MM.1S (cell line): ENCODE data around the gene PIAS4.
A peak's percentile ranks its signal among the peaks of the same experiment; 100 is the strongest.

Source experiments
- DNase-seq: peaks from one replicate; pipeline ENCODE4 v3.0.0-alpha.2; 2015
- H2AFZ ChIP-seq: fragments of 300-600 bp; sonication (generic); 2 replicates; pipeline ENCODE4 v1.6.0; 2016; ENCODE audit warnings: antibody characterized with exemption, low read length
- H3F3A ChIP-seq: fragments of 300-600 bp; sonication (generic); 2 replicates; pipeline ENCODE4 v1.6.1; 2016; ENCODE audit warnings: mild to moderate bottlenecking, antibody characterized with exemption, low read length, moderate library complexity, mixed read lengths; ENCODE audit not compliant: insufficient read depth
- H3K27ac ChIP-seq: fragments of 300-600 bp; sonication (generic); 2 replicates; pipeline ENCODE4 v1.5.1; 2016; ENCODE audit warnings: mild to moderate bottlenecking, low read length
- H3K27me3 ChIP-seq: fragments of 300-600 bp; sonication (generic); replicated peaks from 2 replicates; pipeline ENCODE4 v1.6.0; 2016; ENCODE audit warnings: low read length; ENCODE audit not compliant: insufficient read depth
- H3K36me3 ChIP-seq: fragments of 300-600 bp; sonication (generic); replicated peaks from 2 replicates; pipeline ENCODE4 v1.6.1; 2016; ENCODE audit warnings: mild to moderate bottlenecking, low read length, mixed read lengths; ENCODE audit not compliant: insufficient read depth
- H3K4me1 ChIP-seq: fragments of 300-600 bp; sonication (generic); 2 replicates; pipeline ENCODE4 v1.6.1; 2016; ENCODE audit warnings: low read length, mixed read lengths
- H3K4me2 ChIP-seq: fragments of 300-600 bp; sonication (generic); 2 replicates; pipeline ENCODE4 v1.6.0; 2016; ENCODE audit warnings: low read depth, low read length
- H3K4me3 ChIP-seq: fragments of 300-600 bp; sonication (generic); 2 replicates; pipeline ENCODE4 v1.5.1; 2016; ENCODE audit warnings: low read length, mixed read lengths
- H3K79me2 ChIP-seq: fragments of 300-600 bp; sonication (generic); 2 replicates; pipeline ENCODE4 v1.6.1; 2016; ENCODE audit warnings: mixed run types, low read length, mixed read lengths
- H3K9ac ChIP-seq: fragments of 300-600 bp; sonication (generic); 2 replicates; pipeline ENCODE4 v1.6.1; 2016; ENCODE audit warnings: low read length, mixed read lengths
- H3K9me2 ChIP-seq: fragments of 300-600 bp; sonication (generic); replicated peaks from 2 replicates; pipeline ENCODE4 v1.6.1; 2016; ENCODE audit warnings: mild to moderate bottlenecking, low read length, mixed read lengths; ENCODE audit not compliant: insufficient read depth
- H3K9me3 ChIP-seq: fragments of 300-600 bp; sonication (generic); replicated peaks from 2 replicates; pipeline ENCODE4 v1.6.1; 2016; ENCODE audit warnings: mild to moderate bottlenecking, low read length, mixed read lengths; ENCODE audit not compliant: insufficient read depth
- H4K20me1 ChIP-seq: fragments of 300-600 bp; sonication (generic); 2 replicates; pipeline ENCODE4 v1.6.1; 2016; ENCODE audit warnings: mild to moderate bottlenecking, low read length, moderate library complexity, mixed read lengths; ENCODE audit not compliant: insufficient read depth
- CTCF ChIP-seq: fragments of 300-600 bp; sonication (generic); IDR thresholded peaks from 2 replicates; pipeline ENCODE4 v1.5.1; 2016; ENCODE audit warnings: antibody characterized with exemption, low read length, mixed read lengths
- EZH2 ChIP-seq: fragments of 300-600 bp; sonication (generic); optimal IDR thresholded peaks from 2 replicates; pipeline ENCODE3; 2017; ENCODE audit warnings: low read depth, mild to moderate bottlenecking, antibody characterized with exemption, low read length, mixed read lengths
- EZH2phosphoT487 ChIP-seq: fragments of 300-600 bp; sonication (generic); IDR thresholded peaks from 2 replicates; pipeline ENCODE4 v1.6.1; 2018; ENCODE audit warnings: antibody characterized with exemption, low read length

Gene PIAS4

GRCh38 chr19:4064496-4065260 lies 57.1 kb downstream of the PIAS4 start:
- Histone ChIP-seq H2AFZ (no peak overlapping the region), H3K27me3 (peaks cover 22% of the 10 kb centered on the region), H3K9me3 (no peaks in the 10 kb centered on the region), H3K4me2 (peak overlapping the region; percentile 97), H3K4me1 (peaks cover 10% of the 10 kb centered on the region), H3K36me3 (no peaks in the 10 kb centered on the region), H3K79me2 (peaks cover 55% of the 10 kb centered on the region), H3K27ac (peak overlapping the region; percentile 12; the same call in 1 of the 2 replicates), H4K20me1 (peaks cover 37% of the 10 kb centered on the region), H3K9ac (peak overlapping the region; percentile 84), H3F3A (peaks cover 7% of the 10 kb centered on the region), H3K4me3 (peak overlapping the region; percentile 86), H3K9me2 (no peaks in the 10 kb centered on the region)
- DNase-seq = no peak
- TF ChIP-seq CTCF = no peak
- TF ChIP-seq EZH2 = no peak
- TF ChIP-seq EZH2phosphoT487 = no peak

- H3K9me2 ChIP-seq = no peaks in the 10 kb centered on the region
- H3K4me2 ChIP-seq = no peak overlapping the region
- peaks cover 7% of the 10 kb centered on the region for H3F3A ChIP-seq
- no peak for TF ChIP-seq EZH2
- TF ChIP-seq CTCF = no peak
- TF ChIP-seq EZH2phosphoT487 = no peak
- H4K20me1 ChIP-seq = peaks cover 32% of the 10 kb centered on the region
- peaks cover 45% of the 10 kb centered on the region for H3K79me2 ChIP-seq
- H3K27me3 ChIP-seq = peaks cover 22% of the 10 kb centered on the region
- H3K9me3 ChIP-seq = no peaks in the 10 kb centered on the region
- no peak overlapping the region for H2AFZ ChIP-seq
- no peak overlapping the region for H3K27ac ChIP-seq
- peak; percentile 99 for DNase-seq
- H3K4me1 ChIP-seq = peaks cover 10% of the 10 kb centered on the region
- peak overlapping the region; percentile 97; the same call in 1 of the 2 replicates for H3K4me3 ChIP-seq
- H3K36me3 ChIP-seq = no peaks in the 10 kb centered on the region
- no peak overlapping the region for H3K9ac ChIP-seq
These were observed 58.1 kb downstream of the PIAS4 start for GRCh38 chr19:4065430-4066175.

- TF ChIP-seq EZH2 (no peak), CTCF (no peak), EZH2phosphoT487 (no peak)
- no peaks in the 10 kb centered on the region for H3K9me2 ChIP-seq
- peak overlapping the region; percentile 97 for H3K4me3 ChIP-seq
- H3K79me2 ChIP-seq = peaks cover 39% of the 10 kb centered on the region
- H3K27me3 ChIP-seq = peaks cover 22% of the 10 kb centered on the region
- peak overlapping the region; percentile 72; the same call in 1 of the 2 replicates for H3K9ac ChIP-seq
- peaks cover 10% of the 10 kb centered on the region for H3K4me1 ChIP-seq
- peaks cover 7% of the 10 kb centered on the region for H3F3A ChIP-seq
- H4K20me1 ChIP-seq = peaks cover 32% of the 10 kb centered on the region
- no peaks in the 10 kb centered on the region for H3K9me3 ChIP-seq
- H3K4me2 ChIP-seq = peak overlapping the region; percentile 97
- no peak for DNase-seq
- H3K36me3 ChIP-seq = no peaks in the 10 kb centered on the region
- no peak overlapping the region for H3K27ac ChIP-seq
- H2AFZ ChIP-seq = peak overlapping the region; percentile 95
These were observed 58.7 kb downstream of the PIAS4 start for GRCh38 chr19:4066176-4066606.
